ENCODE measurements around the gene ELOF1.
"Not testable (repeated sequence)": the region's sequence is repeated elsewhere in the genome, so short reads cannot be mapped to it uniquely, and the experiment has no call there.

ELOF1 gene

GRCh38 chr19:11570039-11570462 lies 11.0 kb upstream of the ELOF1 start:
- in situ Hi-C loops (cut with MboI; ENCODE audit: low sequenced_read_pairs, unreplicated experiment) = no loop called here

DNA sequence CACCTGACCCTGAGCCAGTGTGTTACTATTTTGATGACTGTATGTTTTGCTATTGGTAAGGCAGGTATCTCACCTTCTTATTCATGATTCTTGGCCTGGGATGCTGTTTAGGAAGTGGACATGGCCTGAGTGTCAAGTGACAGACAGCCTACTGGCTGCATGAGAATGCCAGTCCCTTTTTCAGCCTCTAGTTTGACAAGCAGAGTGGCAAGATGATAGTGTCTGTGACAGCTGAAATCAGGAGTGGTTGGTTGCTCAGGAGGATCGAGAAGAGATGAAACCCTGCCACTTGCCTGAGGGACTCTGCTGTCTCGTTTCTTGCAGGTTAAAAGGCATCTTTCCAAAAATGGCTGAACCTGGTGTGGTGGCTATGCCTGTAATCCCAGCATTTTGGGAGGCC lies 7.1 kb upstream of the ELOF1 start:
- in situ Hi-C loops (cut with MboI; ENCODE audit: low sequenced_read_pairs, unreplicated experiment) = no loop called here
- no peak for DNase-seq (ENCODE audit: low spot score)
- TF ChIP-seq, protein P1, sequence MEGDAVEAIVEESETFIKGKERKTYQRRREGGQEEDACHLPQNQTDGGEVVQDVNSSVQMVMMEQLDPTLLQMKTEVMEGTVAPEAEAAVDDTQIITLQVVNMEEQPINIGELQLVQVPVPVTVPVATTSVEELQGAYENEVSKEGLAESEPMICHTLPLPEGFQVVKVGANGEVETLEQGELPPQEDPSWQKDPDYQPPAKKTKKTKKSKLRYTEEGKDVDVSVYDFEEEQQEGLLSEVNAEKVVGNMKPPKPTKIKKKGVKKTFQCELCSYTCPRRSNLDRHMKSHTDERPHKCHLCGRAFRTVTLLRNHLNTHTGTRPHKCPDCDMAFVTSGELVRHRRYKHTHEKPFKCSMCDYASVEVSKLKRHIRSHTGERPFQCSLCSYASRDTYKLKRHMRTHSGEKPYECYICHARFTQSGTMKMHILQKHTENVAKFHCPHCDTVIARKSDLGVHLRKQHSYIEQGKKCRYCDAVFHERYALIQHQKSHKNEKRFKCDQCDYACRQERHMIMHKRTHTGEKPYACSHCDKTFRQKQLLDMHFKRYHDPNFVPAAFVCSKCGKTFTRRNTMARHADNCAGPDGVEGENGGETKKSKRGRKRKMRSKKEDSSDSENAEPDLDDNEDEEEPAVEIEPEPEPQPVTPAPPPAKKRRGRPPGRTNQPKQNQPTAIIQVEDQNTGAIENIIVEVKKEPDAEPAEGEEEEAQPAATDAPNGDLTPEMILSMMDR (IDR thresholded peaks at IDR 0.05; ENCODE audit: borderline replicate concordance, control extremely low read depth, extremely low read depth, insufficient read depth, missing control alignments) = no peak

More at GRCh38 chr19:11570039-11570462, 11.0 kb upstream of the ELOF1 start:
- TF ChIP-seq, protein P1 (IDR thresholded peaks at IDR 0.05; ENCODE audit: borderline replicate concordance, control extremely low read depth, extremely low read depth, insufficient read depth, missing control alignments) = no peak
- peak; percentile 48 for DNase-seq (ENCODE audit: low spot score)

GRCh38 chr19:11565649-11565980 lies 6.6 kb upstream of the ELOF1 start:
- in situ Hi-C loops (cut with MboI; ENCODE audit: low sequenced_read_pairs, unreplicated experiment); DNase-seq (ENCODE audit: low spot score): not testable (repeated sequence)

DNA sequence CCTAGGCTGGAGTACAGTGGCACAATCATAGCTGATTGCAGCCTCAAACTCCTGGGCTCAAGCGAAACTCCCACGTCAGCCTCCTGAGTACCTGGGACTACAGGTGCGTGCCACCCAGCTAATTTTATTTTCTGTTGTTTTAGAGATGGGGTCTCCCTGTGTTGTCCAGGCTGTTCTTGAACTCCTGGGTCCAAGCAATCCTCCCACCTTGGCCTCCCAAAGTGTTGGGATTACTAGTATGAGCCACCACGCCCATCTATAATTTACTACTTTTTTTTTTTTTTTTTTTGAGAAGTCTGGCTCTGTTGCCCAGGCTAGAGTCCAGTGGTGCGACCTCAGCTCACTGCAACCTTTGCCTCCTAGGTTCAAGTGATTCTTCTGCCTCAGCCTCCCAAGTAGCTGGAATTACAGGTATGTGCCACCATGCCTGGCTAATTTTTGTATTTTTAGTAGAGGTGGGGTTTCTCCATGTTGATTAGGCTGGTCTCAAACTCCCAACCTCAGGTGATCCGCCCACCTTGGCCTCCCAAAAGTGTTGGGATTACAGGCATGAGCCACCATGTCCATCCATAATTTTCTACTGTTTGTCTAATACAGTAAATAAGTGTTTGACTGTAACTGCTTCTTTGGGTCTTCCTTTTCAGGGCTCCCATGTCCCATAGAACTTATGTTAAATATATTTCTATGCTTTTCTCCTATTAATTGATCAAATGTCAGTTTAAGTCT lies 5.2 kb upstream of the ELOF1 start:
- in situ Hi-C loops (cut with MboI; ENCODE audit: low sequenced_read_pairs, unreplicated experiment); DNase-seq (ENCODE audit: low spot score): not testable (repeated sequence)

DNA sequence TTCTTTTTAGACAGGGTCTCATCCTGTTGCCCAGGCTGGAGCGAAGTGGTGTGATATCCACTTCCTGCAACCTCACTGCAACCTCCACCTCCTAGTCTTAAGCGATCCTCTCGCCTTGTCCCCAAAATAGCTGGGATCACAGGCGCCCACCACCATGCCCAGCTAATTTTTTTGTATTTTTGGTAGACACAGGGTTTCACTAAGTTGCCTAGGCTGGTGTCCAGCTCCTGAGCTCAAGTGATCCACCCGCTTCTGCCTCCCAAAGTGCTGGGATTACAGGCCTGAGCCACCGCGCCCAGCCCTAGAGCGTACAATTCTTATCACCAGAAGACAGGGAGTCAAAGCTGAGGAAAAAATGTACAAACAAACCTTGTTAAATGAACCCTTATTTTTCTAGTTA lies 4.5 kb upstream of the ELOF1 start:
- in situ Hi-C loops (cut with MboI; ENCODE audit: low sequenced_read_pairs, unreplicated experiment) = no loop called here
- TF ChIP-seq, protein P1 (IDR thresholded peaks at IDR 0.05; ENCODE audit: borderline replicate concordance, control extremely low read depth, extremely low read depth, insufficient read depth, missing control alignments) = no peak
- no peak for DNase-seq (ENCODE audit: low spot score)

DNA sequence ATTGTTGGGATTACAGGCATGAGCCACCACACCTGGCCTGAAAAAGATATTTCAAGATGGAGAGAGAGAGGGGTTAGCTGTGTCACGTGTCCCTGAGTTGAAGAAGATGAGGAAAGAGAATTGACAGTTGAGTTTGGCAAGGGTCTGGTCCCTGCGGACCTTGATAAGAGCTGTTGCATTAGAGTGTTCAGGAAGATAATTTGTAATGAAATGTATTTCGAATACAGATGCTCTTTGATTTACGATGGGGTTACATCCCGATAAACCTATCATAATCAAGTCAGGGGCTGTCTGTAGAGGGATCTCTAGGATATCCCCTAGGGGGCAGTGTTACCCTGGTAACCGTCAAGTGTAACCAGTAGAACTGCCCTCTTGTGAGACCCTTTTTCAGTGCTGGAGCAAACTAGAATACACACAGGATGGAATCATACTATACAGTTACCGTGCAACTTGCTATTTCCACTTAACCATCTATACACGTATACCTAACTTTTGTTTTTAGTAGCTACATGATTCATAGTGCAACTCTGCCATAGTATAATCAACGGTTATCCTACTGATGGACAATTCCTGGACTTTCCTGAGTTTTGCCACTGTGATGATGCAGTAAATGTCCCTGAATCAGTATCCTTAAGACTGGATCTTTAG lies 1.5 kb upstream of the ELOF1 start:
- TF ChIP-seq, protein P1 (IDR thresholded peaks at IDR 0.05; ENCODE audit: borderline replicate concordance, control extremely low read depth, extremely low read depth, insufficient read depth, missing control alignments) = peak; percentile 49
- in situ Hi-C loops (cut with MboI; ENCODE audit: low sequenced_read_pairs, unreplicated experiment) = no loop called here
- peak; percentile 76 for DNase-seq (ENCODE audit: low spot score)

DNA sequence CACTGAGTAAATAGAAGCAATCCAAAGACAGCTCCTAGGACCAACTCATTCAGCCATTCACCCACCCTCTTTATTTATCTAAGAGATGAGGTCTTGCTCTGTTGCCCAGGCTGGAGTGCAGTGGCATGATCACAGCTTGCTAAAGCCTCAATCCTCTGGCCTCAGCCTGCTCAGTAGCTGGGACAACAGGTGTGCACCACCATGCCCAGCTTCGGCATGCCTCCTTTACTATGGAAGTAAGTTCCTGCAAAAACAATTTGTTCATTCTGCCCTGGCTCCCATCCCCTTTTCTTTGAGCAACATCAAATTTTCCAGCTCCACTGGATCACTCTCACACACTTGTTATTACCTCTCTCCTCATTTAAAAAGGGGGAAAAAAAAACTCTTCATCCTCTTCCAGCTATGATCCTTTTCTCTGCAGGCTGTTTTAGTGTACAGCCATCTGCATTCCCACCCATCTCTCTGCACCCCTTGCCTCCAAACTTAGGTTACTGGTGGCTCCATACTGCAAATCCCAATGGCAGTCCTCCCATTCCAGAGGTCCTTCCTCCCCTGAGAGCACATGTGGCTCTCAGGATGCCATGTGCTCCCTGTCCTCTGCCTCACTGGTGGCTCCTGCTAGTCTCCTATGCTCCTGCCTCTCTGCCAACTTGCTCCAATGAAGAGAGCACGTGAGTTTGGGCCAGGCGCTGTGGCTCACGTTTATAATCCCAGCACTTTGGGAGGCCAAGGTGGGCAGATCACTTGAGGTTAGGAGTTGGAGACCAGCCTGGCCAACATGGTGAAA lies 2.2 kb downstream of the ELOF1 start:
- in situ Hi-C loops (cut with MboI; ENCODE audit: low sequenced_read_pairs, unreplicated experiment) = no loop called here
- TF ChIP-seq, protein P1 (IDR thresholded peaks at IDR 0.05; ENCODE audit: borderline replicate concordance, control extremely low read depth, extremely low read depth, insufficient read depth, missing control alignments) = no peak
- DNase-seq (ENCODE audit: low spot score) = no peak

Data from GM13976 (cell line).